A549 (cell line): Measurements from ENCODE around the gene SLC16A8. TPM values are rescaled to one million over a fixed set of nuclear protein-coding genes. Genes with fewer than 3 reads are reported as not detected.

Experiments
- ATAC-seq, 2 experiments: fragments of 200-7000 bp in 1 of 2; fragments of >200 bp in 1 of 2; cut with Nextera tagmentation in 1 of 2; cut with Tn5 transposase in 1 of 2; 3 replicates each; pipeline versions ENCODE4 v1.8.0 to v1.9.1; 2018 to 2020; ENCODE audit warnings: mild to moderate bottlenecking in 1 of 2, moderate library complexity in 1 of 2
- CTCF ChIA-PET: fragments of 300-600 bp; sonication (Branson Sonifier 250); formaldehyde crosslinking; extraction: SDS; loops from one replicate; lab custom pipeline; 2021; ENCODE audit warnings: antibody characterized with exemption, inconsistent platforms; lab: Yijun Ruan, JAX
- POLR2A ChIA-PET: fragments of 350-600 bp; formaldehyde crosslinking; extraction: SDS; loops from one replicate; lab custom pipeline; 2021; ENCODE audit warnings: antibody characterized with exemption, inconsistent platforms; lab: Yijun Ruan, JAX
- DNase-seq, 2 experiments: peaks; one replicate each; pipeline versions ENCODE4 v3.0.0 to v3.0.0-alpha.2; 2011 to 2016; ENCODE audit warnings: low read depth in 1 of 2, low spot score in 1 of 2
- FAIRE-seq: peaks from 2 replicates; lab custom pipeline; 2011; peaks lifted over from hg19 to GRCh38; lab: Jason Lieb, UNC
- H3K27ac ChIP-seq, 2 experiments: fragments of >200 bp; sonication (Bioruptor Twin); formaldehyde crosslinking; 3 replicates each; pipeline ENCODE4 v1.5.1; 2016 to 2017
- H3K4me1 ChIP-seq: fragments of >200 bp; sonication (Bioruptor Twin); formaldehyde crosslinking; 3 replicates; pipeline ENCODE4 v1.6.1; 2016
- H3K4me2 ChIP-seq: fragments of >200 bp; sonication (Bioruptor Twin); formaldehyde crosslinking; 3 replicates; pipeline ENCODE4 v1.6.1; 2016
- H3K4me3 ChIP-seq: fragments of >200 bp; sonication (Bioruptor Twin); formaldehyde crosslinking; 3 replicates; pipeline ENCODE4 v1.5.1; 2016
- H3K9me3 ChIP-seq: fragments of >200 bp; sonication (Bioruptor Twin); formaldehyde crosslinking; 3 replicates; pipeline ENCODE4 v1.6.1; 2016
- CBX2 ChIP-seq: fragments of 200-600 bp; sonication (generic); IDR thresholded peaks from 2 replicates; pipeline ENCODE4 v1.6.1; 2016; ENCODE audit warnings: low read depth, mild to moderate bottlenecking, borderline replicate concordance
- CBX8 ChIP-seq: fragments of 200-600 bp; sonication (generic); IDR thresholded peaks from 2 replicates; pipeline ENCODE4 v1.6.1; 2016
- CEBPB ChIP-seq, 2 experiments: fragments of >200 bp in 1 of 2; sonication (Bioruptor Twin) in 1 of 2; formaldehyde crosslinking in 1 of 2; IDR thresholded peaks; 2 replicates each; pipeline ENCODE4 v1.6.1; 2012 to 2016
- CHD2 ChIP-seq: fragments of 150-350 bp; IDR thresholded peaks from 2 replicates; pipeline ENCODE4 v1.6.1; 2014; ENCODE audit warnings: low read length; ENCODE audit not compliant: partially characterized antibody
- EHMT2 ChIP-seq: fragments of 200-600 bp; sonication (generic); IDR thresholded peaks from 2 replicates; pipeline ENCODE4 v1.6.1; 2016; ENCODE audit warnings: antibody characterized with exemption, low read depth, mild to moderate bottlenecking, moderate library complexity
- FOSB ChIP-seq: fragments of 250-450 bp; sonication (Bioruptor Pico); IDR thresholded peaks from 2 replicates; pipeline ENCODE4 v1.5.0; 2020; ENCODE audit warnings: mild to moderate bottlenecking, moderate library complexity
- FOSL2 ChIP-seq, 2 experiments: fragments of 450-650 bp in 1 of 2; fragments of >200 bp in 1 of 2; sonication (Bioruptor Twin) in 1 of 2; formaldehyde crosslinking; IDR thresholded peaks; 2 replicates each; pipeline versions ENCODE4 v1.5.0 to v1.6.1; 2016 to 2020; ENCODE audit warnings: mild to moderate bottlenecking in 1 of 2, moderate library complexity in 1 of 2
- GATA3 ChIP-seq: IDR thresholded peaks from 2 replicates; pipeline ENCODE4 v1.6.1; 2012; ENCODE audit warnings: borderline replicate concordance
- HDAC2 ChIP-seq: fragments of 200-600 bp; sonication (generic); IDR thresholded peaks from 2 replicates; pipeline ENCODE4 v1.6.1; 2016
- HOXA7 ChIP-seq: fragments of 250-450 bp; sonication (Bioruptor Pico); IDR thresholded peaks from 2 replicates; pipeline ENCODE4 v1.5.0; 2020; ENCODE audit warnings: mild to moderate bottlenecking, moderate library complexity
- JUN ChIP-seq, 2 experiments: fragments of >200 bp; sonication (Bioruptor Twin); formaldehyde crosslinking; IDR thresholded peaks; 2 replicates in 1 of 2; 3 replicates in 1 of 2; pipeline ENCODE4 v1.6.1; 2016 to 2017
- MAZ ChIP-seq: fragments of 150-350 bp; IDR thresholded peaks from 2 replicates; pipeline ENCODE4 v1.6.1; 2014; ENCODE audit warnings: antibody characterized with exemption, low read depth, low read length, borderline replicate concordance
- MYC ChIP-seq: IDR thresholded peaks from 2 replicates; pipeline ENCODE4 v1.6.1; 2012; ENCODE audit warnings: mild to moderate bottlenecking, inconsistent platforms, low read length, improper control_type of control experiment, borderline replicate concordance
- NPAS2 ChIP-seq: fragments of 250-450 bp; sonication (Bioruptor Pico); IDR thresholded peaks from 2 replicates; pipeline ENCODE4 v1.8.0; 2022; ENCODE audit warnings: mild to moderate bottlenecking, moderate library complexity, borderline replicate concordance
- NR3C1 ChIP-seq: fragments of >200 bp; sonication (Bioruptor Twin); formaldehyde crosslinking; IDR thresholded peaks from 3 replicates; pipeline ENCODE4 v1.6.1; 2017
- POLR2A ChIP-seq: IDR thresholded peaks from 2 replicates; pipeline ENCODE4 v1.6.1; 2012; ENCODE audit warnings: mild to moderate bottlenecking, low read length
- RAD21 ChIP-seq, 2 experiments: fragments of >200 bp in 1 of 2; sonication (Bioruptor Twin) in 1 of 2; formaldehyde crosslinking in 1 of 2; IDR thresholded peaks in 1 of 2; conservative IDR thresholded peaks in 1 of 2; 2 replicates in 1 of 2; 3 replicates in 1 of 2; pipeline ENCODE4 v1.6.1; 2012 to 2018; ENCODE audit warnings: inconsistent platforms in 1 of 2
- RARB ChIP-seq: fragments of 250-450 bp; sonication (Bioruptor Pico); IDR thresholded peaks from 2 replicates; pipeline ENCODE4 v1.8.0; 2021; ENCODE audit warnings: mild to moderate bottlenecking, moderate library complexity
- RCOR1 ChIP-seq: fragments of 150-350 bp; IDR thresholded peaks from 2 replicates; pipeline ENCODE4 v1.6.1; 2014; ENCODE audit warnings: antibody characterized with exemption, low read length, low read depth
- RFX5 ChIP-seq: fragments of 450-650 bp; IDR thresholded peaks from 2 replicates; pipeline ENCODE4 v1.7.1; 2014; ENCODE audit warnings: antibody characterized with exemption, mild to moderate bottlenecking, moderate library complexity
- ZFP36 ChIP-seq: fragments of 450-650 bp; IDR thresholded peaks from 2 replicates; pipeline ENCODE4 v1.6.1; 2014; ENCODE audit warnings: borderline replicate concordance; ENCODE audit not compliant: partially characterized antibody
- WGBS: methylation state at CpG from one replicate; pipeline ENCODE4 v1.1.6; 2017; ENCODE audit errors: missing lambda C conversion rate; 5-methylcytosine and 5-hydroxymethylcytosine counted together
- polyA plus RNA-seq, 4 experiments: library from polyadenylated mRNA; depleted of rRNA in 3 of 4; stranded (reverse); fragments of >200 nt; fragmentation: RNase III in 1 of 4; extraction: RNeasy Plus Mini Kit Qiagen cat#74134 plus additional on column Dnase treatment in 1 of 4; gene quantifications; 2 replicates in 3 of 4; 3 replicates in 1 of 4; pipeline ENCODE4 v1.2.3, GENCODE V29; 2011 to 2017
- TF ChIP-seq, protein P1 (sequence below): fragments of 450-650 bp; IDR thresholded peaks from 2 replicates; pipeline ENCODE4 v1.6.1; 2014; ENCODE audit warnings: antibody characterized with exemption
- TF ChIP-seq, protein P2 (sequence below): fragments of >200 bp; sonication (Bioruptor Twin); formaldehyde crosslinking; IDR thresholded peaks from 3 replicates; pipeline ENCODE4 v1.5.1; 2016
- TF ChIP-seq, protein P3 (sequence below): fragments of >200 bp; sonication (Bioruptor Twin); formaldehyde crosslinking; IDR thresholded peaks from 2 replicates; pipeline ENCODE4 v1.6.1; 2016
- TF ChIP-seq, protein P4 (sequence below): fragments of 250-450 bp; sonication (Bioruptor Pico); IDR thresholded peaks from 2 replicates; pipeline ENCODE4 v1.5.0; 2020; ENCODE audit warnings: low read depth, mild to moderate bottlenecking, moderate library complexity
- TF ChIP-seq, protein P5 (sequence below): fragments of 250-450 bp; sonication (Bioruptor Pico); IDR thresholded peaks from 2 replicates; pipeline ENCODE4 v1.5.0; 2021; ENCODE audit warnings: mild to moderate bottlenecking, moderate library complexity, borderline replicate concordance
- TF ChIP-seq, protein P6 (sequence below): IDR thresholded peaks from 2 replicates; pipeline ENCODE4 v1.6.1; 2012; ENCODE audit warnings: low read depth, borderline replicate concordance
- TF ChIP-seq, protein P7 (sequence below): IDR thresholded peaks from 2 replicates; pipeline ENCODE4 v1.6.1; 2012

Gene SLC16A8
- polyA plus RNA-seq, 2 of the 4 experiments (the other 2 are of a cell fraction), result not detected

DNA sequence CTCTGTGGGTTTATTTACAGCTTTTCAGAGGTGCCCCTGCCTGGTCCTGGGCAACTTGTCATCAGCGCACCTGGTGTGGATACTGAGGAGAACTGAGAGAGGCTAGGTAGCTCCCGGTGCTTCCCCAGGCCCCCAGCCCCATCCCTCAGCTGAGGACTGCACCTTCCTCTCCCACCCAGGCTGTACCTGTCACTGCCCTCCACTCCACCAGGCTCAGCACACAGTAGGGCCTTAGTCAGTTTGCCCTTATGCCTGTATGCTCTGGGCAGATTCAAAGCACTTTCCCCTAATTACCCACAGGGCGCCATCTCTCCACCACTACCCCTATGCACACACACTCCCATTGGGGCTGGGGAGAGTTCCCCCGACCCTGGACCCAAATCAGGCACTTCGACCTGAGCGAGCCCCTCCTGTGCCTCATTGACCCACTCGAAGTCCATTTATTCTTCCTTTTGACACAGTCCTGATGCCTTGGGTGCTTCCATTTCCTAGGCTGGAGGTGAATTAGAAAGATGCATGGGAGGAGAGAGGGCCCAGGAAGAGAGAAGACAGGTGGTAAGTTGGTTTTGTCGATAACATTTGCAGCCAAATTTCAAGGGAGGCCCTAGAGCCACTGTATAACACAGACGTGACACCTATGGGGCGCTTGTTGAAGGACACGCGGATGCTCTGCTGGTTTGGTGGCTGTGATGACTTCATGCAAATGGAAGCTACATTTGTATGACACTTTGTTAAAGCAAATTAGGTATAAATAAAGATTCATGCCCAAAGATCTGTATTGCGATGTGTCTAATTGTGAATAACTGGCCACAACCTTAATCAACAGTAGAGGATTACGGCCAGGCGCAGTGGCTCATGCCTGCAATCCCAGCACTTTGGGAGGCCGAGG is 40.6 kb downstream of the SLC16A8 start:
- CTCF ChIA-PET, result interaction anchor here (2.3 kb wide), 1 partner anchor 9 kb away, joined by 14 read pairs; no protein-coding TSS in a partner anchor

DNA sequence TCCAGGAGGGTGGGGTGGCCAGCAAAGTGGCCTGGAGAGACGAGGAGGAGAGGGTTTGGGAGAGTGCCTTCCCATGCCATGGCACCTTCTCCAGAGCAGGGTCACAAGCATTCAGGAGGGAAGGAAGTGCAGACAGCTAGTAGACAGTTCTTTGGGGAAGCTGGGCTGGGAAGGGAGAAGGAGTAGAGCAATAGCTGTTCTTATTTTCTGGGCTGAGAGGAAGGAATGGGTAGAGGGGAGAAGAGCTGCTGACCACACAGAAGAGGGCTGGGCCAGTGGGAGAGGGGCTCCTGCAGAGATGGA is 41.5 kb downstream of the SLC16A8 start:
- no peak; a peak in 1 of 6 replicates for ATAC-seq
- 80% methylated on average over 1 of the region's 1 CpG for WGBS
- POLR2A ChIA-PET, result no interaction called here

More for the DNA sequence above, 40.6 kb downstream of the SLC16A8 start:
- 85% methylated on average over 16 of the region's 16 CpGs for WGBS
- no peak for FAIRE-seq
- no peak for ATAC-seq
- H3K4me3 ChIP-seq, result no peak overlapping the region
- POLR2A ChIA-PET, result no interaction called here
- H3K27ac ChIP-seq, result no peak overlapping the region
- no peaks in the 10 kb centered on the region for H3K9me3 ChIP-seq
- TF ChIP-seq, protein P1, sequence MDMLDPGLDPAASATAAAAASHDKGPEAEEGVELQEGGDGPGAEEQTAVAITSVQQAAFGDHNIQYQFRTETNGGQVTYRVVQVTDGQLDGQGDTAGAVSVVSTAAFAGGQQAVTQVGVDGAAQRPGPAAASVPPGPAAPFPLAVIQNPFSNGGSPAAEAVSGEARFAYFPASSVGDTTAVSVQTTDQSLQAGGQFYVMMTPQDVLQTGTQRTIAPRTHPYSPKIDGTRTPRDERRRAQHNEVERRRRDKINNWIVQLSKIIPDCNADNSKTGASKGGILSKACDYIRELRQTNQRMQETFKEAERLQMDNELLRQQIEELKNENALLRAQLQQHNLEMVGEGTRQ, result no peak
- TF ChIP-seq CBX8, result no peak
- TF ChIP-seq FOSB (CRISPR knock-in tag), result no peak
- no peak for TF ChIP-seq NPAS2 (CRISPR knock-in tag)
- TF ChIP-seq CBX2, result no peak
- no peak for TF ChIP-seq FOSL2 (IDR thresholded peaks at IDR 0.05)
- no peak for TF ChIP-seq FOSL2 (CRISPR knock-in tag; IDR thresholded peaks at IDR 0.05)
- no peak for TF ChIP-seq ZFP36
- no peak for TF ChIP-seq CHD2
- TF ChIP-seq RAD21 (conservative IDR thresholded peaks at IDR 0.05 in 1 of 2, IDR thresholded peaks at IDR 0.05 in 1 of 2), result no peak
- TF ChIP-seq GATA3, result no peak
- no peak for TF ChIP-seq RCOR1
- TF ChIP-seq JUN (IDR thresholded peaks at IDR 0.05), result no peak
- no peak for TF ChIP-seq NR3C1
- no peak for TF ChIP-seq POLR2A
- no peak for TF ChIP-seq MYC
- TF ChIP-seq HDAC2, result no peak
- TF ChIP-seq, protein P2, sequence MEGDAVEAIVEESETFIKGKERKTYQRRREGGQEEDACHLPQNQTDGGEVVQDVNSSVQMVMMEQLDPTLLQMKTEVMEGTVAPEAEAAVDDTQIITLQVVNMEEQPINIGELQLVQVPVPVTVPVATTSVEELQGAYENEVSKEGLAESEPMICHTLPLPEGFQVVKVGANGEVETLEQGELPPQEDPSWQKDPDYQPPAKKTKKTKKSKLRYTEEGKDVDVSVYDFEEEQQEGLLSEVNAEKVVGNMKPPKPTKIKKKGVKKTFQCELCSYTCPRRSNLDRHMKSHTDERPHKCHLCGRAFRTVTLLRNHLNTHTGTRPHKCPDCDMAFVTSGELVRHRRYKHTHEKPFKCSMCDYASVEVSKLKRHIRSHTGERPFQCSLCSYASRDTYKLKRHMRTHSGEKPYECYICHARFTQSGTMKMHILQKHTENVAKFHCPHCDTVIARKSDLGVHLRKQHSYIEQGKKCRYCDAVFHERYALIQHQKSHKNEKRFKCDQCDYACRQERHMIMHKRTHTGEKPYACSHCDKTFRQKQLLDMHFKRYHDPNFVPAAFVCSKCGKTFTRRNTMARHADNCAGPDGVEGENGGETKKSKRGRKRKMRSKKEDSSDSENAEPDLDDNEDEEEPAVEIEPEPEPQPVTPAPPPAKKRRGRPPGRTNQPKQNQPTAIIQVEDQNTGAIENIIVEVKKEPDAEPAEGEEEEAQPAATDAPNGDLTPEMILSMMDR, result no peak
- no peak for DNase-seq
- H3K4me1 ChIP-seq, result no peaks in the 10 kb centered on the region
- no peak overlapping the region for H3K4me2 ChIP-seq

More for the DNA sequence above, 41.5 kb downstream of the SLC16A8 start:
- DNase-seq, result no peak
- Histone ChIP-seq H3K4me3 (no peak overlapping the region), H3K4me1 (no peaks in the 10 kb centered on the region), H3K27ac (no peak overlapping the region), H3K4me2 (no peak overlapping the region)
- TF ChIP-seq MYC (no peak), RFX5 (no peak), HOXA7 (no peak), MAZ (no peak), RARB (CRISPR knock-in tag) (no peak), RAD21 (conservative IDR thresholded peaks at IDR 0.05 in 1 of 2, IDR thresholded peaks at IDR 0.05 in 1 of 2) (no peak), CEBPB (IDR thresholded peaks at IDR 0.05) (no peak), EHMT2 (no peak), CBX8 (no peak)
- TF ChIP-seq, protein P3, sequence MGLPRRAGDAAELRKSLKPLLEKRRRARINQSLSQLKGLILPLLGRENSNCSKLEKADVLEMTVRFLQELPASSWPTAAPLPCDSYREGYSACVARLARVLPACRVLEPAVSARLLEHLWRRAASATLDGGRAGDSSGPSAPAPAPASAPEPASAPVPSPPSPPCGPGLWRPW, result no peak
- TF ChIP-seq, protein P4, sequence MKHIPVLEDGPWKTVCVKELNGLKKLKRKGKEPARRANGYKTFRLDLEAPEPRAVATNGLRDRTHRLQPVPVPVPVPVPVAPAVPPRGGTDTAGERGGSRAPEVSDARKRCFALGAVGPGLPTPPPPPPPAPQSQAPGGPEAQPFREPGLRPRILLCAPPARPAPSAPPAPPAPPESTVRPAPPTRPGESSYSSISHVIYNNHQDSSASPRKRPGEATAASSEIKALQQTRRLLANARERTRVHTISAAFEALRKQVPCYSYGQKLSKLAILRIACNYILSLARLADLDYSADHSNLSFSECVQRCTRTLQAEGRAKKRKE (CRISPR knock-in tag), result no peak
- TF ChIP-seq, protein P5, sequence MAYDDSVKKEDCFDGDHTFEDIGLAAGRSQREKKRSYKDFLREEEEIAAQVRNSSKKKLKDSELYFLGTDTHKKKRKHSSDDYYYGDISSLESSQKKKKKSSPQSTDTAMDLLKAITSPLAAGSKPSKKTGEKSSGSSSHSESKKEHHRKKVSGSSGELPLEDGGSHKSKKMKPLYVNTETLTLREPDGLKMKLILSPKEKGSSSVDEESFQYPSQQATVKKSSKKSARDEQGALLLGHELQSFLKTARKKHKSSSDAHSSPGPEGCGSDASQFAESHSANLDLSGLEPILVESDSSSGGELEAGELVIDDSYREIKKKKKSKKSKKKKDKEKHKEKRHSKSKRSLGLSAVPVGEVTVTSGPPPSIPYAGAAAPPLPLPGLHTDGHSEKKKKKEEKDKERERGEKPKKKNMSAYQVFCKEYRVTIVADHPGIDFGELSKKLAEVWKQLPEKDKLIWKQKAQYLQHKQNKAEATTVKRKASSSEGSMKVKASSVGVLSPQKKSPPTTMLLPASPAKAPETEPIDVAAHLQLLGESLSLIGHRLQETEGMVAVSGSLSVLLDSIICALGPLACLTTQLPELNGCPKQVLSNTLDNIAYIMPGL (CRISPR knock-in tag), result no peak
- TF ChIP-seq, protein P6, sequence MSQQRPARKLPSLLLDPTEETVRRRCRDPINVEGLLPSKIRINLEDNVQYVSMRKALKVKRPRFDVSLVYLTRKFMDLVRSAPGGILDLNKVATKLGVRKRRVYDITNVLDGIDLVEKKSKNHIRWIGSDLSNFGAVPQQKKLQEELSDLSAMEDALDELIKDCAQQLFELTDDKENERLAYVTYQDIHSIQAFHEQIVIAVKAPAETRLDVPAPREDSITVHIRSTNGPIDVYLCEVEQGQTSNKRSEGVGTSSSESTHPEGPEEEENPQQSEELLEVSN, result no peak
- TF ChIP-seq, protein P7, sequence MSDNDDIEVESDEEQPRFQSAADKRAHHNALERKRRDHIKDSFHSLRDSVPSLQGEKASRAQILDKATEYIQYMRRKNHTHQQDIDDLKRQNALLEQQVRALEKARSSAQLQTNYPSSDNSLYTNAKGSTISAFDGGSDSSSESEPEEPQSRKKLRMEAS, result no peak
- TF ChIP-seq, all 56 proteins: peak for 0
- CTCF ChIA-PET, result interaction anchor here (1.9 to 2.3 kb wide), 2 partner anchors 10 to 46 kb away, joined by 4 to 14 read pairs; no protein-coding TSS in a partner anchor
- no peak for FAIRE-seq
- no peaks in the 10 kb centered on the region for H3K9me3 ChIP-seq
